ENCODE data around the gene CFAP410. TPM values are rescaled to one million over a fixed set of nuclear protein-coding genes. Genes with fewer than 3 reads are reported as not detected.

The CFAP410 gene
- total and polyA plus RNA-seq, 7 donors: 8.3 to 13.7 (median 10.1) TPM

GRCh38 chr21:44349847-44350772, 10.9 kb upstream of the CFAP410 start:
- H3K27me3 ChIP-seq (ENCODE audit: insufficient read depth in 3 of 3, low read length in 2 of 3): peaks cover 0 to 66% (median 19%) of the 10 kb centered on the region in 3 donors
- DNase-seq (no peak), ATAC-seq (no peak)
- no peaks in the 10 kb centered on the region for H3K36me3 ChIP-seq (ENCODE audit: insufficient read depth in 1 of 2, low read depth in 1 of 2)
- no peaks in the 10 kb centered on the region for H3K4me1 ChIP-seq
- peak overlapping the region; percentile 30 for H3K4me3 ChIP-seq
- no peak overlapping the region for H3K27ac ChIP-seq
- WGBS, 3 donors: 5 to 8% (median 6%) methylated on average over 62 to 112 of the region's 113 CpGs
- intact Hi-C loops (cut with DNase I): no loop called here
- TF ChIP-seq, protein P1, sequence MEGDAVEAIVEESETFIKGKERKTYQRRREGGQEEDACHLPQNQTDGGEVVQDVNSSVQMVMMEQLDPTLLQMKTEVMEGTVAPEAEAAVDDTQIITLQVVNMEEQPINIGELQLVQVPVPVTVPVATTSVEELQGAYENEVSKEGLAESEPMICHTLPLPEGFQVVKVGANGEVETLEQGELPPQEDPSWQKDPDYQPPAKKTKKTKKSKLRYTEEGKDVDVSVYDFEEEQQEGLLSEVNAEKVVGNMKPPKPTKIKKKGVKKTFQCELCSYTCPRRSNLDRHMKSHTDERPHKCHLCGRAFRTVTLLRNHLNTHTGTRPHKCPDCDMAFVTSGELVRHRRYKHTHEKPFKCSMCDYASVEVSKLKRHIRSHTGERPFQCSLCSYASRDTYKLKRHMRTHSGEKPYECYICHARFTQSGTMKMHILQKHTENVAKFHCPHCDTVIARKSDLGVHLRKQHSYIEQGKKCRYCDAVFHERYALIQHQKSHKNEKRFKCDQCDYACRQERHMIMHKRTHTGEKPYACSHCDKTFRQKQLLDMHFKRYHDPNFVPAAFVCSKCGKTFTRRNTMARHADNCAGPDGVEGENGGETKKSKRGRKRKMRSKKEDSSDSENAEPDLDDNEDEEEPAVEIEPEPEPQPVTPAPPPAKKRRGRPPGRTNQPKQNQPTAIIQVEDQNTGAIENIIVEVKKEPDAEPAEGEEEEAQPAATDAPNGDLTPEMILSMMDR (IDR thresholded peaks at IDR 0.05): no peak
- H3K9me3 ChIP-seq: no peaks in the 10 kb centered on the region

GRCh38 chr21:44349416-44349846, 10.2 kb upstream of the CFAP410 start:
- DNase-seq (no peak), ATAC-seq (no peak)
- intact Hi-C loops (cut with DNase I): no loop called here
- no peak overlapping the region for H3K4me3 ChIP-seq
- TF ChIP-seq, protein P1 (IDR thresholded peaks at IDR 0.05): no peak
- 68 to 70% (median 70%) methylated on average over 10 to 12 of the region's 12 CpGs for WGBS, 3 donors
- peaks cover 0 to 66% (median 16%) of the 10 kb centered on the region in 3 donors for H3K27me3 ChIP-seq (ENCODE audit: insufficient read depth in 3 of 3, low read length in 2 of 3)
- no peaks in the 10 kb centered on the region for H3K4me1 ChIP-seq
- H3K27ac ChIP-seq: no peak overlapping the region
- H3K9me3 ChIP-seq: no peaks in the 10 kb centered on the region
- no peaks in the 10 kb centered on the region for H3K36me3 ChIP-seq (ENCODE audit: insufficient read depth in 1 of 2, low read depth in 1 of 2)

DNA sequence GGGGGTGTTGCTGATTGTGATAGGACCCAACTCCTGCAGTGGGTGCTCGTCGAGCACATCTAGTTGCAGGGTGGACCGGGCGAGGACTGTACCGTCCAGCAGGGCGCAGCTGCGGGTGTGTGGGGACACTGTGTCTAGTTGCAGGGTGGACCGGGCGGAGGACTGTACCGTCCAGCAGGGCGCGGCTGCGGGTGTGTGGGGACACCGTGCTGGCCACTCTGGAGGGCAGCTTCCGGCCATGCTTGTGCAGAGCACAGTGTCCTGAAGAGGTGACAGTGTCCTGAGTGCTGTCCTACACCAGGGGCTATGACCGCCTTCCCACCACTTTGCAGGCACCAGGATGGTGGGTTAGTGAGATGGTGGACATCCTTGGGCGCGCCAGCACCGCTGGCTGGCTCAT, 9.7 kb upstream of the CFAP410 start:
- no peak for DNase-seq
- Histone ChIP-seq H3K27me3 (ENCODE audit: insufficient read depth in 3 of 3, low read length in 2 of 3) (peaks cover 0 to 66% (median 16%) of the 10 kb centered on the region in 3 donors), H3K36me3 (ENCODE audit: insufficient read depth in 1 of 2, low read depth in 1 of 2) (no peaks in the 10 kb centered on the region), H3K27ac (no peak overlapping the region), H3K4me3 (no peak overlapping the region), H3K4me1 (no peaks in the 10 kb centered on the region), H3K9me3 (no peaks in the 10 kb centered on the region)
- no peak for ATAC-seq
- 88 to 90% (median 89%) methylated on average over 19 of the region's 19 CpGs for WGBS, 3 donors
- intact Hi-C loops (cut with DNase I): no loop called here
- TF ChIP-seq, protein P1 (IDR thresholded peaks at IDR 0.05): no peak

- WGBS, 3 donors: 43 to 52% (median 46%) methylated on average over 21 to 22 of the region's 22 CpGs
- Histone ChIP-seq H3K9me3 (no peaks in the 10 kb centered on the region), H3K4me3 (no peak overlapping the region), H3K36me3 (ENCODE audit: insufficient read depth in 1 of 2, low read depth in 1 of 2) (no peaks in the 10 kb centered on the region), H3K27ac (no peak overlapping the region), H3K27me3 (ENCODE audit: insufficient read depth in 3 of 3, low read length in 2 of 3) (peaks cover 0 to 57% (median 14%) of the 10 kb centered on the region in 3 donors), H3K4me1 (no peaks in the 10 kb centered on the region)
- TF ChIP-seq, protein P1 (IDR thresholded peaks at IDR 0.05): no peak
- intact Hi-C loops (cut with DNase I): no loop called here
- DNase-seq (no peak), ATAC-seq (no peak)
These were observed 8.8 kb upstream of the CFAP410 start for GRCh38 chr21:44347911-44348451.

Data from psoas muscle (tissue), 8 donors.